Measurements from ENCODE around the gene MED13. TPM values are rescaled to one million over a fixed set of nuclear protein-coding genes. Genes with fewer than 3 reads are reported as not detected.
A peak's percentile ranks its signal among the peaks of the same experiment; 100 is the strongest.

Gene MED13, protein sequence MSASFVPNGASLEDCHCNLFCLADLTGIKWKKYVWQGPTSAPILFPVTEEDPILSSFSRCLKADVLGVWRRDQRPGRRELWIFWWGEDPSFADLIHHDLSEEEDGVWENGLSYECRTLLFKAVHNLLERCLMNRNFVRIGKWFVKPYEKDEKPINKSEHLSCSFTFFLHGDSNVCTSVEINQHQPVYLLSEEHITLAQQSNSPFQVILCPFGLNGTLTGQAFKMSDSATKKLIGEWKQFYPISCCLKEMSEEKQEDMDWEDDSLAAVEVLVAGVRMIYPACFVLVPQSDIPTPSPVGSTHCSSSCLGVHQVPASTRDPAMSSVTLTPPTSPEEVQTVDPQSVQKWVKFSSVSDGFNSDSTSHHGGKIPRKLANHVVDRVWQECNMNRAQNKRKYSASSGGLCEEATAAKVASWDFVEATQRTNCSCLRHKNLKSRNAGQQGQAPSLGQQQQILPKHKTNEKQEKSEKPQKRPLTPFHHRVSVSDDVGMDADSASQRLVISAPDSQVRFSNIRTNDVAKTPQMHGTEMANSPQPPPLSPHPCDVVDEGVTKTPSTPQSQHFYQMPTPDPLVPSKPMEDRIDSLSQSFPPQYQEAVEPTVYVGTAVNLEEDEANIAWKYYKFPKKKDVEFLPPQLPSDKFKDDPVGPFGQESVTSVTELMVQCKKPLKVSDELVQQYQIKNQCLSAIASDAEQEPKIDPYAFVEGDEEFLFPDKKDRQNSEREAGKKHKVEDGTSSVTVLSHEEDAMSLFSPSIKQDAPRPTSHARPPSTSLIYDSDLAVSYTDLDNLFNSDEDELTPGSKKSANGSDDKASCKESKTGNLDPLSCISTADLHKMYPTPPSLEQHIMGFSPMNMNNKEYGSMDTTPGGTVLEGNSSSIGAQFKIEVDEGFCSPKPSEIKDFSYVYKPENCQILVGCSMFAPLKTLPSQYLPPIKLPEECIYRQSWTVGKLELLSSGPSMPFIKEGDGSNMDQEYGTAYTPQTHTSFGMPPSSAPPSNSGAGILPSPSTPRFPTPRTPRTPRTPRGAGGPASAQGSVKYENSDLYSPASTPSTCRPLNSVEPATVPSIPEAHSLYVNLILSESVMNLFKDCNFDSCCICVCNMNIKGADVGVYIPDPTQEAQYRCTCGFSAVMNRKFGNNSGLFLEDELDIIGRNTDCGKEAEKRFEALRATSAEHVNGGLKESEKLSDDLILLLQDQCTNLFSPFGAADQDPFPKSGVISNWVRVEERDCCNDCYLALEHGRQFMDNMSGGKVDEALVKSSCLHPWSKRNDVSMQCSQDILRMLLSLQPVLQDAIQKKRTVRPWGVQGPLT (N-terminal part only)
- total RNA-seq: 47.4 TPM
- long read RNA-seq, partial matches to known transcripts: 7 of 11 reads
- long read RNA-seq, other reads (novel, unspliced or antisense): 4 of 11 reads

DNA sequence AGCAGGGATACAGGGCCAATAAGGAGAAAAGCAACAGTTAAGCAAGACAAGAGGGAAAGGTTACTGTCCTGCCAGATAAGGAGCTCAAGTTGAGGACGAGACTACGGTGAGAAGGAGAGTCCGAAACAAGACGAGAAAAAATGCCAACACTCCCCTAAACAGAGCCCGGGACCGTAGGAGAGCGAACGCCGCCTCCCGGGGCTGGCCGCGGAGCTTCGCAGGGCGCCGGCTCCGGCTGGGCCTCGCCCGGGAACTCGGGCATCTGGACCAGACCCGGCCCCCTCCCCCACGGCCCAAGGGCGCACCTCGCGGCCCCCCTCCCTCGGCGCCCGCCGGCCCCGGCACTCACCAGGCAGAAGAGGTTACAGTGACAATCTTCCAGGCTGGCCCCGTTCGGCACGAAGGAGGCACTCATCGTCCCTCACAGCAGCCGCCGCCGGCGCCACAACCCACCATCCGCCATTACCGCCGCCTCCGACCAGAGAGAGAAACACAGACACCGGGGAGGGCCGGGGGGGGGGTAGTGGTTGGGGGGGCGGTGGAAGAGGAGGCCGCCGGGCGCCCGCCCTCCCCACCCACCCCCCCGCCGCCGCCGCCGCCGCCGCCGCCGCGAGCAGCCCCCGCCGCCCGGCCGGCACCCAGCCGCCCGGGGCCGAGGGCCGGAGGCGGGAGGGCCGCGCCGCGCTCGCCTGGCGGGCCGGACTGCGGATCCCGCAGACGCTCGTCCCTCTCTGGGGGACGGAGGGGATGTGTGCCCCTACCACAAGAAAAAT is at the start of gene MED13:
MED13 (minus strand) TSS at position 488 of the 773 bp plus-strand sequence; CDS start at position 415, 73 bp downstream.
- intact Hi-C loops (cut with DNase I): loop anchor here (2.0 to 5.0 kb wide), 2 partner anchors 138 to 648 kb away; partner anchors contain the start of gene INTS2
- DNase-seq (ENCODE audit: low spot score): peak; percentile 81

DNA sequence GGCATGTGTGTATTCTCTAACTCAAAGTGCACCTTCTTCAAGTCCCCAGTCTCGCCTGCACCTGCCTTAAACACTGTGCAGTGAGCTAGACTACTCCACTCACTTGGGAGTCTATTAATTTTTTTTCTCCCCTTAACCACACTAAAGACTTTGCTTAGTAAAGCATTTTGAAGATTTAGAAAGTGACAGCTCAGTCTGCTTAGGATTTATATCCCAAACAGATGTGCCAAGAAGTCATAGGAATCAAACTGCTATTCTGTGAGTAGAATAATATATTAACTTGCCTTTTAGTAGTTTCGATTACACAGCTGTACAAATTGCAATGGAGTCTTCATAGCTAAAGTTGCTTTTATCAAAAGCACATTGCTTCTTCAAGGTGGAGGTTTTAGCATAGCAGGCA is 47.2 kb upstream of the MED13 start:
- intact Hi-C loops (cut with DNase I): no loop called here
- no peak for DNase-seq (ENCODE audit: low spot score)

DNA sequence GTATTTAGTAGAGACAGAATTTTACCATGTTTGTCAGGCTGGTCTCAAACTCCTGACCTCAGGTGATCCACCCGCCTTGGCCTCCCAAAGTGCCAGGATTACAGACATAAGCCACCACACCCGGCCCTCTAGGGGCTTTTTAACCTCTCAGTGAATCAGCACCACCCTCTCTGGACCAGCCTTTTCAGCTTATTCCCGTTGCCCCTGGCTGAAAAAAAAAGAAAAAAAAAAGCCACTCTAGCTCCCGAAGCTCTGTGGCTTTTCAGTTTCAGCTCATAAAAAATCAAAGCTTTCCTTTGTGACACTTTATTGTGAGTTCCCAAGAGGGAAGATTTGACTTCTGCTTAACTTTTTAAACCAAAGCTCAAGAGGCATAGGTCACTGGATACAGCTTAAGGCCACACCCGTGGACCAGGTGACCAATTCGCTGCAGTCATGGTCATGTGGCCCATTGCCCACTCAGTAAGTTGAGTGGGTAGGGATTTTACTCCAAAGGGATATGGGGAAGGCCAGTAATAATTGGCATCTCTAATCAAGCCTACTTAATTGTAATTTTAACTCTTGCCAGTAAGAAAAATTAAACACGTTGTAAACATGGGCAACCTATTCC is 46.6 kb upstream of the MED13 start:
- intact Hi-C loops (cut with DNase I): no loop called here
- DNase-seq (ENCODE audit: low spot score): no peak

DNA sequence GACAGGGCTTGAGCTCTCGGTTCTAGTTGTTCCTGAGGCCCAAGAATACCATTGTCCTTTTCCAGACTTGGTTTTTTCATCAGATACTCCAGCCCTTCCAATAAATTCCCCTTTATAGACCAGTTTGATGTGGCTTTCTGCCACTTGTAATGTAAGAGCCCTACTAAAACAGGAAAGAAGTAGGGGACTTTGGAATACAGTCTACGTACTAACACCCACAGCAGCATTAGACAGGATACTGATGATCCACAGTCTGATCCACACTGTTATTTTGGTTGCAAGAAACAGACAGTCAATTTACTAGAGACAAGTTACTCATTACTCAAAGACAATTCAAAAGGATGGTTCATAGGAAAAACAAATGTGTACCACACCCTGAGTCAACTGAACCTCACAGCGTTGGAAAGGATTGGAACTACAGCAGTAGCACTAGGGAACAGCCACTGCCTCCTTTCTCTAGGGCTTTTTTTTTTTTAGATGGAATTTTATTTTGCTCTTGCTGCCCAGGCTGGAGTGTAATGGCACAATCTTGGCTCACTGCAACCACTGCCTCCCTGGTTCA is 45.9 kb upstream of the MED13 start:
- intact Hi-C loops (cut with DNase I): no loop called here
- no peak for DNase-seq (ENCODE audit: low spot score)

DNA sequence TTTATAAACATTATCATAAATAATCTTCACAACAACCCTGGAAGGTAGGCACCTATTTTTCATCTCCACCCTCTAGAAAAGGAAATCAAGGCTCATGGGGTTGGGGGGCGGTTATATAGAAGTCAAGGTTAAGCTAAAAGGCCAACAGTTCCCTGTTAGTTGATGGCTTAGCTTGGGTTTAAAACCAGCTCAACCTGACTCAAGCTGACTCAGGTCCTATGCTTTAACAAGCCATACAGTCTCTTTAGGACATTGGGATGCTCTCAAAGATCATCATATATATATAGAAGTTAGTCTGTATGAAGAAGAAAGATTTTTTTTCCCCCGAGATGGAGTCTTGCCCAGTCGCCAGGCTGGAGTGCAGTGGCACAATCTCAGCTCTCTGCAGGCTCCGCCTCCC is 44.8 kb upstream of the MED13 start:
- no peak for DNase-seq (ENCODE audit: low spot score)
- intact Hi-C loops (cut with DNase I): no loop called here

DNA sequence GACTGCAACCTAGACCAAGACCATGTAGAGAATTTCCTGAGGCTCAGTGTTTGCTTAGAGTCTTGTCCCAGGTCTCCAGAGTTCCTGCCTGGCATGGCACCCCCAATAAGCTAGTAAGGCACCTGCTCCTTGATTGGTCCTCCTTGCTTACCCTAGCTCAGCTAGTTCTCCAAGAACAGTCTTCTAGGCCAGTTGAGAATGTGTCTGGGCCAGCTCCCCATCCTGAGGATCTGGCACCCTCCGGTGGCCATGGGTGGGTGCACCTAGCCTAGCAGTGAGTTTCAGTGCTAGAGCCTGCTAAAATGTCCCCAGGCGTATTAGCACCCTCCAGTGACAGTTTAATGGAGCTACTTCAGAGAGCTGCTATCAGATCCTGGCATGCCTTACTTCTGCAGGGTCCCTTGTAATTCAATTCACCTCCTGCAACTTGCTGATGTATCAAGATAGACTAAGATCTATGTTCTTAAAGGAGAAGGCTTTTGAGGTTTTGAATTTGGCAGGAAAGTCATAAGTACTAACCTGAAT is 44.4 kb upstream of the MED13 start:
- DNase-seq (ENCODE audit: low spot score): no peak
- intact Hi-C loops (cut with DNase I): no loop called here

DNA sequence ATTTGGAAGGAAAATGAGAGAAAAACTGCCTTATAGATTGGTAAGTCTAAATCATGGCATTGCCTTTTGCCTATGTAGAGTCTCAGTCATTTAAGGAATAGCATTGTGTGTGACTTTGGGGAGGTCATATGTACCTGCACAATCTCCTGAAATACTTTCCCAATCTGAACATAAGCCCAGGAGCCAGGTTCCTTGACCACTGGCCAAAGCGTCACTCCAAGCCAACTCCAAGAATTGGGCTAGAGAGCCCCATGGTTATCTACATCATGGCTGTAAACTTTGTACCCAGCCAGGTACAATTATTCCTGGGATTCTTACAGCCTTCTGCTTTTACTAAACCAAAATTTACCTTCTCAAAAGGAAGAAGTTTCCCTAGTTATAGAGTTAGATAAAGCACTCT is 40.8 kb upstream of the MED13 start:
- intact Hi-C loops (cut with DNase I): no loop called here
- DNase-seq (ENCODE audit: low spot score): no peak

DNA sequence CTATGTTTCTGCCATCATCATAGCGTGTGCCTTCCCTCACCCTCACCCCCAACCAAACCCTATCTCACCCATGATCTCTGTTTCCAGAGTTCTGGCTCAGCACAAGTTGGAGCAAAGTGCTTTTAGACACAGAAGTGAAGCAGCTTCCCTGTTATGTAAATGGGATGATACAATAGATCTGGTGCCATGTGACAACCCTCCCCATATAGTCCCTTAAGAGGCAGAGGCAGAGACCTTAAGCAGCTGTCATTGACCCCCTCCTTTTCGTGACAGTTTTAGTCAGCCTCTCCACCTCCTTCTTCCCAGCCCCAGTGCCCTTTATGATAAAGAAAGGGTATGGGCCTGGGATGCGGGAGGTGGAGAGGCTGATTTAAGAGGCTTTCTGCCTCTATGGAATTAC is 40.3 kb upstream of the MED13 start:
- intact Hi-C loops (cut with DNase I): no loop called here
- no peak for DNase-seq (ENCODE audit: low spot score)

DNA sequence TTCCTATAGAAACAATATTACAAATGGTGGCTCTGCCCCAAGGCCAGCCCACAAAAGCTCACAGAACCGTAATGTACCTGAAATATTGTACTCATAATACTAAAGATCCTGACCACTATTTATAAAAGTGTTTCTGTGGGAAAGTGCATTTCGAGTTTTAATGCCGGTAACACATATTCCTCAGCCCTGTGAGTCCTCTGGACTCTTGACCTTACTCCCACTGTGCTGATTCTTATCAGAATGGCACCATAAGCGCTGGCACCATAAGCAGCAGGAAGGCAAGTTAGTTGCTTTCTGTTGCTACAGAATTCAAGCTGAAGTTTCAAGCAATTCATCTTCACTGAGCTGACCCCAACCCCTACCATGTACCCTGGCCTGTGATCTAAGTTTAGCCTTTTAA is 36.4 kb upstream of the MED13 start:
- no peak for DNase-seq (ENCODE audit: low spot score)
- intact Hi-C loops (cut with DNase I): no loop called here

DNA sequence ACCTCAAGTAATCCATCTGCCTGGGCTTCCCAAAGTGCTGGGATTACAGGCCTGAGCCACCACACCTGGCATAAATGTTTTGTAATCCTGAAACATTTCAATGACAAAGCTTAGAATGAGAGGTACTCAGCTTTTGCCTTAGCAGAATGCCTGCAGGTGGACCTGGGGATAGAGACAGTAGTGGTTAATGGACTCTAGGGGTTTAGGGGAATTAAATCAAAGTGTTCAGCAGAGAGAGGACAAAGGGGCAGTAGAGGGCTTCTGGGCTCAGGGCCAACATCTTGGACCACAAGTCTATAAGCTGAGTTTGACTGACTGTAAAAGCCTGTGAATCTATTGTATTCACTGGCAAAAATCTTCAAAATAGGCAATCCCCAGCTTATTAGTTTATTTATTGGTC is 36.0 kb upstream of the MED13 start:
- DNase-seq (ENCODE audit: low spot score): no peak
- intact Hi-C loops (cut with DNase I): no loop called here

DNA sequence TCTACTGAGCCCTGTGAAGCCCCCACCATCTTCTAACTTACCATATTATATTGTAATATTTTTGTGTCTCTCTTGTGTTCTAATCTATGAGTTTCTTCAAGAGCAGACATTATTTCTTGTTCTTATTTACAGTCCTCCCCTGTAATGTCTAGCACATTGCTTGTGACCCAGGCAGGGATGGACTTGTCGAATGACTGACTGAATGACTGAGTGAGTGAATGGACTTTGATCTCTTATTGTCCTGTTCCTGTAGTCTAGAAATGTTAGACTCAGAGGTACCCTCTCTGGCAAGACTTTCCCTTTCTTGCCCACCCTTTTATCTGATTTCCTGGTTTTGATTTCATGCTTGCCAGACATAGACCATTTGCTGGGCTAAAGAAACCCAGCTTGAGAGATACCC is 35.0 kb upstream of the MED13 start:
- intact Hi-C loops (cut with DNase I): no loop called here
- no peak for DNase-seq (ENCODE audit: low spot score)

DNA sequence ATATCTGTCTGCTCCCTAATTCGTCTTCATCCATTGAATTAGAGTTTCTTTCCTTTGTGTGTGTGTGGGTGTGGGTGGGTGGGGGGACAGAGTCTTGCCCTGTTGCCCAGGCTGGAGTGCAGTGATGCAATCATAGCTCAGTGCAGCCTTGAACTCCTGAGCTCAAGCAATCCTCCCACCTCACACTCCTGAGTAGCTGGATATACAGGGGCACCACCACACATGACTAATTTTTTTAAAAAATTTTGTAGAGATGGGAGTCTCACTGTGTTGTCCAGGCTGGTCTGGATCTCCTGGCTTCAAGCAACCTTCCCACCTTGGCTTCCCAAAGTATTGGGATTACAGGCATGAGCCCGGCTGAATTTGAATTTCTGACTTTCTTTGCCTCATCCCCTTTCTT is 34.5 kb upstream of the MED13 start:
- intact Hi-C loops (cut with DNase I): no loop called here
- DNase-seq (ENCODE audit: low spot score): no peak

DNA sequence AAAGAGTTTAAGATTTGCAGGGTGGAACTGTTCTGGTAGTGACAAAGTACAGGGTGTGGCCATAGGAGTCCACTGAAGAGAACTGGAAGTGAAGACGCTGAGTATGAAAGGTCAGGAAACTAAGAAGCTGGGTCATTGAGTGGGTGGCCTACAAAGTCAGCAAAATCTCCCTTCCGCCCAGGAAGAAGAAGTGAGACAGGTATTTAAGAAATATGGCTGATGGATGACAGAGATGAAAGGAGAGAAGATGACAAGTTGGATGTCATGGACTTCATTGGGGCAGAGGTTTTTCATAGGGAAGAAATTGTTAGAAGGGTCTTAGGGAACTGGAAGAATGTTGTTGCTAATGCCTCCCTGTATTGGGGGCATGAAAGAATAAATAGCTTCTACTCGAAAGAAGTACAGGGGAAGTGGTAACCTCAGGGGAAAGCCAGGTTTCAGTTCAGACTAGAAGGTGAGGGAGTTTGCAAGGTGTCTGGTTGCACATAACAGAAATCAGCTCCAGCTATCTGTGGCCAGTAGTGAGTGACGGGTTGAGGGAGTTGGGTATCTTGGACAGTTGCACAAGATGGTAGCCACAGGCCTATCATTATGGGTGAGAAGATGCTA is 33.6 kb upstream of the MED13 start:
- intact Hi-C loops (cut with DNase I): no loop called here

DNA sequence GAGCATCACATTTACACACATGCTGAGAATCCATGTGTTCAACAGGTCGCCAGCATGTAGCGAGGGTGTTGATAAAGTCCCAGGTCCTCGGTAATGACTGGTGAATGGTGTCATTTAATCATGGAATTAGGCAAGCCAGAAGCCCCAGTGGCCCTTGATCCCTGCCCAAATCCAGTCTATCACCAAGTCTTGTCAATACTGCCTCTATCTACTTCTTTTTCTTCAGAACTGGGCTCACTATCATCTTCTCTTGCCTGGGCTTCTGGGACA is 31.3 kb upstream of the MED13 start:
- intact Hi-C loops (cut with DNase I): no loop called here
- no peak for DNase-seq (ENCODE audit: low spot score)

More for the DNA sequence above, 33.6 kb upstream of the MED13 start:
- DNase-seq (ENCODE audit: low spot score): no peak

DNA sequence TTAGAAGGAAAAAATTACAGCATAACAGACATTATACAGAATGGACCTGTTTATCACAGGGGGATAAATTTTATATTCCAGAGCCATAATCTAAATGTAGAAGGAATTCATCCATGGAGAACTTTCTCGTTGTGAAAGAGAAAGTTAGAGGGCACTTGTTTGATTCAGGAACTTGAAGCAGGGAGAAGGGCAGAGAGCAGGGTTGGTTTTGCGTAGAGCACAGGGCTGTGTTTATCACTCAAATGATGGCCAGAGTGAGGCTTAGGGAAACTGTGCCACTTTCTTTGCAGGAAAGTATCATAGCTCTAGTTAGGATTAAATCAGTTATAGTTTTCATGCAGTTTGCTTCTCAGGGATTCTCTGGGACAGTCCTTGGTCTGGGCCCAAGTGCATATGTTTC is 29.1 kb upstream of the MED13 start:
- intact Hi-C loops (cut with DNase I): no loop called here
- no peak for DNase-seq (ENCODE audit: low spot score)

DNA sequence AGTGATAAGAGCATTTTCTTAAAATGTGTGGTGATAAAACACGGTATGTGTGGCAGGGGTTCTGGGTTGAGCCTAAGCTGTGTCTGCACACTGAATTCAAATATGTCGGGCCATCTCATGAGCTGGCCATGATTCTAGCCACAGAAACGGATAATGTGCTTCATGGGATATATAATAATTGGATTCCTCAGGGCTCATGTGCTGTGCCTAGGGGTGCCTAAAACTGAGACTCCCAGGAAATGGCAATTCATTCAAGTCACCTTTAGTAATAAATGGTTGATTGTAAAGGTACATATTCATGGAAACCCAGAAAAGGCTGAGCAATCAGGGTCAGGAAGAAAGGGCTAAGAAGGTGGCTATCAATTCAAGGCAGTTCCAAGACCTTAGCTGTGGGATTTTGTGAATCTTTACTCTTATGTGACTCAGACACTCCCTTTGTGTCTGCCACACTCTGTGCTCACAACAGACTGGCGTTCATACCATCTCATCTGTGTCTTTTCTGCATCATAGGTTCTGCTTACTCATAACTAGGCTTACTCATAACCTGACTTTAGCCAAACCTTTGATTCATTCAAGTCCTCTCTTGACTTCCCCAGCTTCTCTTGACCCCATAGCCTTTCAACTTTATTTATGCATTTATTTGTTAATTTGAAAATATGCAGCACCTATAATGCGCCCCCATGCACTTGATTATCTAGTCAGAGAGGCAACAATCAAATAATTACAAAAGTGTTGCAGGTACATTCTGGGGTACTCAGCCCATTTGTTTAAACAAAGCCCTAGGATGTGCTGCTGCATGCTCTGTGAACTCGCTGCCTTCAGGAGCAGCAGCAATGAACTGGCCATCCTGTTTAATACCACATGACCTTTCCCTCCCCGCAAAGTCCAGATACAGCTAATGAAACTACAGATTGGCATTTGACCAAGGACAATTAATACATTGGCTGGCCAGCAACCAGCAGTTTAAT is 28.4 kb upstream of the MED13 start:
- no peak for DNase-seq (ENCODE audit: low spot score)
- intact Hi-C loops (cut with DNase I): no loop called here

DNA sequence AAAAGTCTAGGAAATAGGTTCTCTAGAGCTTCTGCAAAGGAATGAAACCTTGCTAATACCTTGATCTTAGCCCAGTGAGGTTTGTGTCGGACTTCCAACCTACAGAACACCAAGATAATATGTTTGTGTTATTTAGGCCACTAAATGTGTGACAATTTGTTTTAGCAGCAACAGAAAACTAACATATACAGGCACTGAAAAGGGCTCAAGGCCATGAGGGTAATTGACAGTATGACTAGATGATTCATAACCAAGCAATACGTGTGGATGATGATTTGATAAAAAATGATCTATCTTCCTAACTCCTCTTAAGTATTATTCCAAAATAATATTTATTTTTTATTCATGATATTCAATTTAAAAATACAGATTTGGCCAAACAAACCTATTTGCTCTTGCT is 27.7 kb upstream of the MED13 start:
- no peak for DNase-seq (ENCODE audit: low spot score)
- intact Hi-C loops (cut with DNase I): no loop called here

Measured in cardiac septum (tissue), 1 donor.